ENCODE results near the gene S100A5. TPM values are rescaled to one million over a fixed set of nuclear protein-coding genes. Genes with fewer than 3 reads are reported as not detected.
"Not testable (repeated sequence)": the region's sequence is repeated elsewhere in the genome, so short reads cannot be mapped to it uniquely, and the experiment has no call there.

The S100A5 gene
- polyA plus RNA-seq, 1 donor, result 0.10 TPM

DNA sequence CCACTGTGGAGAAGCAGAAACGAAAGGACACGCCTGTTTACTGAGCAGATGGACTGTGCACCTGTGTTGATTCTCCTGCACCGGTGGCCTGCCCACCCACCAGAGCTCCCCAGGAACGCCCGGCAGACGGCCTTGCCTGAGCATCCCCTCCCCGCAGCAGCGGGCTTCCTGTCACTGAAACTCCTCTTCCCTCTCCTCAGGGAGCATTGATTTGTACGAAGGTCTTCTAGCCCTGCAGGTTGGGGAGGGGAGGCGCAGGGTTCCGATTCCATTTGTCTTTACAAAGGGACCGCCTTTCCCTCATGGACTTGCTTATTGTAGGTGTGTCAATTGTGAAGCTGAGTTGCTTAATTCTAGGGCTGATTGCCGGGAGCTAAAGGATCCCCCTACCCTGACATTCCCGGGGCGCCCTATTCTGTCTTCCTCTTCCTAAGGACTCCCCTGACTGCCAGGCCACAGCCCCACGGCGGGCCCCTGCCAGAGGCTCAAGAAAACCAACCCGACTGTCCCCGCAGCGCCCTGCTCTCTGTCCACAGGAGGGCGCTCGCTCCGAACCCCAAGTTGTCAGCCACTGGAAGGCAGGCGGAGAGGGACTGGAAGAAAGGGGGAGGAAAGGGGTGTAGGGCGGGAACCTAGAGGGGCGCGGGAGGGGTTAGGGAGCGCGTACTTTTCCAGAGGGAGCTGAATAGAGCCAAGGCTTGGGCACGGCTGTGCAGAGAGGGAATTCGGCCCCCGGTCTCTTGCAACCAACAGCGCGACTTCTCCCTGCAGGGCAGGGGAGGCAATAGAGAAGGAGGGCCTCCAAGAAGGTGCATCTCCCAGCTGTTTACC lies 7.8 kb downstream of the S100A5 start:
- Histone ChIP-seq H3K27ac (ENCODE audit: low read length) (peak overlapping the region; percentile 97), H3K9me3 (ENCODE audit: control insufficient read depth, low read depth, low read length) (no peaks in the 10 kb centered on the region), H3K4me1 (ENCODE audit: control insufficient read depth, insufficient read depth, low read length) (peaks cover 46% of the 10 kb centered on the region), H3K4me3 (ENCODE audit: low read length) (peak overlapping the region; percentile 35), H3K27me3 (ENCODE audit: control insufficient read depth, insufficient read depth, low read length) (no peaks in the 10 kb centered on the region), H3K36me3 (ENCODE audit: control insufficient read depth, insufficient read depth, low read length) (peaks cover 3% of the 10 kb centered on the region)
- no CpG with 5 or more reads among the region's 34 CpGs for WGBS (ENCODE audit: insufficient coverage, low lambda C conversion rate)
- DNase-seq, result peak; percentile 90 to 94

- no peaks in the 10 kb centered on the region for H3K27me3 ChIP-seq (ENCODE audit: control insufficient read depth, insufficient read depth, low read length)
- peaks cover 44% of the 10 kb centered on the region for H3K4me1 ChIP-seq (ENCODE audit: control insufficient read depth, insufficient read depth, low read length)
- 0% methylated on average over 1 of the region's 2 CpGs for WGBS (ENCODE audit: insufficient coverage, low lambda C conversion rate)
- peaks cover 3% of the 10 kb centered on the region for H3K36me3 ChIP-seq (ENCODE audit: control insufficient read depth, insufficient read depth, low read length)
- peak overlapping the region; percentile 97 for H3K27ac ChIP-seq (ENCODE audit: low read length)
- peak in 1 of 2 donors; percentile 71 for DNase-seq
- no peak overlapping the region for H3K4me3 ChIP-seq (ENCODE audit: low read length)
- no peaks in the 10 kb centered on the region for H3K9me3 ChIP-seq (ENCODE audit: control insufficient read depth, low read depth, low read length)
These were observed 8.6 kb downstream of the S100A5 start for GRCh38 chr1:153532181-153532580.

DNA sequence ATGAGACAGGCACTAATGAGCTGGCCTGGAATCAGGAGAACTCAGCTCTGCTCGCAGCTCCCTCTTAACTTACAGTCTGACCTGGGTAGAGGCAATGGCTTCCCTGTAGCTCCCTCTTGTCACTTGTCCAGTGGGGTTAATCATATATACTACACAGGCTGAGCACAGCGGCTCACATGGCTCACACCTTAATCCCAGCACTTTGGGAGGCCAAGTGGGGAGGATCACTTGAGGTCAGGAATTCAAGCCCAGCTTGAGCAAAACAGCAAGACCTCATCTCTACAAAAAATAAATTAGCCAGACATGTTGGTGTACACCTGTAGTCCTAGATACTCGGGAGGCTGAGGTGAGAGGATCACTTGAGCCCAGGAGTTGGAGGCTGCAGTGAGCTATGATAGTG lies 9.1 kb downstream of the S100A5 start:
- Histone ChIP-seq H3K27me3 (ENCODE audit: control insufficient read depth, insufficient read depth, low read length) (no peaks in the 10 kb centered on the region), H3K27ac (ENCODE audit: low read length) (peak overlapping the region; percentile 97), H3K4me3 (ENCODE audit: low read length) (no peak overlapping the region), H3K36me3 (ENCODE audit: control insufficient read depth, insufficient read depth, low read length) (peaks cover 3% of the 10 kb centered on the region), H3K9me3 (ENCODE audit: control insufficient read depth, low read depth, low read length) (no peaks in the 10 kb centered on the region), H3K4me1 (ENCODE audit: control insufficient read depth, insufficient read depth, low read length) (peaks cover 42% of the 10 kb centered on the region)
- no CpG with 5 or more reads among the region's 3 CpGs for WGBS (ENCODE audit: insufficient coverage, low lambda C conversion rate)
- DNase-seq, result no peak

DNA sequence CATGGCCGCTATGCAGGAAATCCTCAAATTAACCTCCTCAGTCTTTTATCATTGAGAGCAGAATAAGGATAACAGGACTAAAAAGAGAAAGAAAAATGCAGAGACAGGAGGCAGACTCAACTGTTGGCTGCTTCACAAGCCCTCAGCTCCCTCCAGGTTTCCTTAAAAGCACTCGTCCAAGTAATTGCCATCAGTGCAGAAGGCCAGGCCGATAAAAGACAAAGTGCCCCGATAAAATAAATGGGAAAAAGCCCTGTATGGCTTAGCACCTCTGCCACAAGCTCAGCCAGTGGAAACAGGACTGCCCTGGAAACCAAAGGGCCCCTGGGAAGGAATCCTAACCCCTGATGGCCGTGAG lies 13.1 kb downstream of the S100A5 start:
- DNase-seq, result no peak
- Histone ChIP-seq H3K27ac (ENCODE audit: low read length) (no peak overlapping the region), H3K9me3 (ENCODE audit: control insufficient read depth, low read depth, low read length) (no peaks in the 10 kb centered on the region), H3K4me3 (ENCODE audit: low read length) (no peak overlapping the region), H3K4me1 (ENCODE audit: control insufficient read depth, insufficient read depth, low read length) (peaks cover 24% of the 10 kb centered on the region), H3K27me3 (ENCODE audit: control insufficient read depth, insufficient read depth, low read length) (no peaks in the 10 kb centered on the region), H3K36me3 (ENCODE audit: control insufficient read depth, insufficient read depth, low read length) (no peaks in the 10 kb centered on the region)
- WGBS (ENCODE audit: insufficient coverage, low lambda C conversion rate), result no CpG with 5 or more reads among the region's 5 CpGs

DNA sequence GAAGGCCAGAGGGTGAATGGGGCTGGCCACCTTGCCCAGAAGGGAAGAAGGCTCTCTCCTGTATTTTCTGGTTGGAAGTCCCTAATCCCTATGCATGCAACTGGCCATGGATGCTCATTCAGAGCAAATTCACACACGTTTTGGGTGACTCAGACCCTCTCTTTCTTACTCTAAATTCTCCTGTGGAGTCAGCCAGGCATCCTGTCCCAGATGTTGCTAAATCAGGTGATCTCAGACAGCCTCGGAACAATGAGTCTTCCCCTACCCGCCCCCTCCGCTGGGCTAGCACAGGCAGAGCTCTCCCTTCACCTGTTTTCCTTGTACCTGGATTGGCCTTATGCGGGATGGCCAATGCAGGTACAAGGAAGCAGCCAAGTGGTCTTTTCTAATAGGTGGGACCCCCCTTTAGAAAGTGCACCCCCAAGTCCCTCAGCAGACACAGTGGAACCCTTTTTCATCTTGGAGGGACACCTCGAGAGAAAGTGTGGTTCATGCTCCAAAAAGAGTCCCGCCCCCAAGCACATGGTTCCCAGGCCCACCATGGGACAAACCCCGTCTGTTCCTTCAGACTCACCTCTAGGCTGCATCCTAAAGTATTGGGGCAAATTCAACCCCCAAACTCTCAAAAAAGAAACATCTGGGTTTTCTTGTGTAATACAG lies 13.6 kb downstream of the S100A5 start:
- no CpG with 5 or more reads among the region's 8 CpGs for WGBS (ENCODE audit: insufficient coverage, low lambda C conversion rate)
- Histone ChIP-seq H3K27ac (ENCODE audit: low read length) (no peak overlapping the region), H3K9me3 (ENCODE audit: control insufficient read depth, low read depth, low read length) (no peaks in the 10 kb centered on the region), H3K4me1 (ENCODE audit: control insufficient read depth, insufficient read depth, low read length) (peaks cover 20% of the 10 kb centered on the region), H3K36me3 (ENCODE audit: control insufficient read depth, insufficient read depth, low read length) (no peaks in the 10 kb centered on the region), H3K27me3 (ENCODE audit: control insufficient read depth, insufficient read depth, low read length) (no peaks in the 10 kb centered on the region), H3K4me3 (ENCODE audit: low read length) (no peak overlapping the region)
- no peak for DNase-seq

DNA sequence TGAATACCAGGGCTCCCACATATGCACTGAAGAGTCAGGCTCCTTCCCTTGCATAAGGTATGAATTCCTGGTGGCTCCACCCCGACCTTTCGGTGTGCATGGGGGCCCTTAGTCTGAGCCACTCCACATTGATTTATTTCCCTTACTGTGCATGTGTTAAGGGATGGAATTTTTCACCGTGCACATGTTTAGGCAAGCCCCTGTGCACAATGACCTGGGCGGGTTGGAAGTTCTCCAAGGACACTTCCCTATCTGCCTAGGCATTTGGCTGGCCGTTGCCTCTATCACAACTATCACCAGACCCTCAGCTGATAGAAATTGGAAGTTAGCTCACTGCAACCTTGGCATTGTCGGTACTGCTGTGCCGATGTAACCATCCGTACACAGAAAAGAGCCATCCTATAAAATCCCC lies 14.6 kb downstream of the S100A5 start:
- H3K4me1 ChIP-seq (ENCODE audit: control insufficient read depth, insufficient read depth, low read length), result peaks cover 18% of the 10 kb centered on the region
- H3K27ac ChIP-seq (ENCODE audit: low read length), result peak overlapping the region; percentile 32
- H3K27me3 ChIP-seq (ENCODE audit: control insufficient read depth, insufficient read depth, low read length), result no peaks in the 10 kb centered on the region
- no peaks in the 10 kb centered on the region for H3K36me3 ChIP-seq (ENCODE audit: control insufficient read depth, insufficient read depth, low read length)
- no CpG with 5 or more reads among the region's 8 CpGs for WGBS (ENCODE audit: insufficient coverage, low lambda C conversion rate)
- H3K9me3 ChIP-seq (ENCODE audit: control insufficient read depth, low read depth, low read length), result no peaks in the 10 kb centered on the region
- H3K4me3 ChIP-seq (ENCODE audit: low read length), result no peak overlapping the region
- no peak for DNase-seq

DNA sequence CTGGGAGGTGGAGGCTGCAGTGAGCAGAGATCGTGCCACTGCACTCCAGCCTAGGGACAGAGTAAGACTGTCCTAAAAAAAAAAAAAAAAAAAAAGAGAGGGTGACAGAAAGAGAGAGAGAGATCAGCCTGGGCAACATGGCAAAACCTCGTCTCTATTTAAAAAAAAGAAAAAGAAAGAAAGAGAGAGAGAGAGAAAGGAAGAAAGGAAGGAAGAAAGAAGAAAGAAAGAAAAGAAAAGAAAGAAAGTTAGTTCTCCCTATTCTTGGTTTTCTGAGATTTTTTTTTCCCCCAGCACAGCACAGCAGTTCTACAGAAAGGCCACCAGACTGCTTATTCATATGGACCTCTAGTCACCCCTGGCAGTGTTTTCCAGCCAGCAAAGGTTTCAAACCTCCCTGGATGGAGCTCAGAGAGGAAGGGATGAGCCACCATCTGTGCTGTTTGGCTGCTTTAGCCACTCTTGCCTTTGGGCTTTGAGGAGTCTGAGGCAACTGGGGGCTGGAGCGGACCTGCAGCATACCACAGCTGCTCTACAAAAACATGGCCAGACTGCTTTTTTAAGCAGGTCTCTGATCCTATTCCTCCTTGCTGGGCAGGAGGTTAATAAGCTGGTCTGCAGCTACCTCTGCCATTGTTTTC lies 15.5 kb downstream of the S100A5 start:
- H3K27ac ChIP-seq (ENCODE audit: low read length), result no peak overlapping the region

DNA sequence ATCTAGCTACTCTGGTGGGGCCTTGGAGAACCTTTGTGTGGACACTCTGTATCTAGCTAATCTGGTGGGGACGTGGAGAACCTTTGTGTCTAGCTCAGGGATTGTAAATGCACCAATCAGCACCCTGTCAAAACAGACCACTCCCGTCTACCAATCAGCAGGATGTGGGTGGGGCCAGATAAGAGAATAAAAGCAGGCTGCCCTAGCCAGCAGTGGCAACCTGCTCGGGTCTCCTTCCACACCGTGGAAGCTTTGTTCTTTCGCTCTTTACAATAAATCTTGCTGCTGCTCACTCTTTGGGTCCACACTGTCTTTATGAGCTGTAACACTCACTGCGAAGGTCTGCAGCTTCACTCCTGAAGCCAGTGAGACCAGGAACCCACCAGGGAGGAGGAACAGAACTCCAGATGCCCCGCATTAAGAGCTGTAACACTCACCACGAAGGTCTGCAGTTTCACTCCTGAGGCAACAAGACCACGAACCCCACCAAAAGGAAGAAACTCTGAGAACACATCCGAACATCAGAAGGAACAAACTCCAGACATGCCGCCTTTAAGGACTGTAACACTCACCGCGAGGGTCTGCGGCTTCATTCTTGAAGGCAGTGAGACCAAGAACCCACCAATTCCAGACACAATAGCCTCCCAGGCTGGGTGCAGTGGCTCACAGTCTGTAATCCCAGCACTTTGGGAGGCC lies 18.2 kb downstream of the S100A5 start:
- not testable (repeated sequence) for H3K27ac ChIP-seq (ENCODE audit: low read length); H3K9me3 ChIP-seq (ENCODE audit: control insufficient read depth, low read depth, low read length); H3K27me3 ChIP-seq (ENCODE audit: control insufficient read depth, insufficient read depth, low read length); DNase-seq; H3K36me3 ChIP-seq (ENCODE audit: control insufficient read depth, insufficient read depth, low read length); H3K4me3 ChIP-seq (ENCODE audit: low read length)
- no CpG with 5 or more reads among the region's 14 CpGs for WGBS (ENCODE audit: insufficient coverage, low lambda C conversion rate)
- peaks cover 31% of the 10 kb centered on the region for H3K4me1 ChIP-seq (ENCODE audit: control insufficient read depth, insufficient read depth, low read length)

More for the DNA sequence above, 15.5 kb downstream of the S100A5 start:
- H3K9me3 ChIP-seq (ENCODE audit: control insufficient read depth, low read depth, low read length), result no peaks in the 10 kb centered on the region
- H3K4me1 ChIP-seq (ENCODE audit: control insufficient read depth, insufficient read depth, low read length), result peaks cover 28% of the 10 kb centered on the region
- no peak overlapping the region for H3K4me3 ChIP-seq (ENCODE audit: low read length)
- H3K27me3 ChIP-seq (ENCODE audit: control insufficient read depth, insufficient read depth, low read length), result no peaks in the 10 kb centered on the region
- 100% methylated on average over 1 of the region's 3 CpGs for WGBS (ENCODE audit: insufficient coverage, low lambda C conversion rate)
- no peaks in the 10 kb centered on the region for H3K36me3 ChIP-seq (ENCODE audit: control insufficient read depth, insufficient read depth, low read length)
- DNase-seq, result no peak

DNA sequence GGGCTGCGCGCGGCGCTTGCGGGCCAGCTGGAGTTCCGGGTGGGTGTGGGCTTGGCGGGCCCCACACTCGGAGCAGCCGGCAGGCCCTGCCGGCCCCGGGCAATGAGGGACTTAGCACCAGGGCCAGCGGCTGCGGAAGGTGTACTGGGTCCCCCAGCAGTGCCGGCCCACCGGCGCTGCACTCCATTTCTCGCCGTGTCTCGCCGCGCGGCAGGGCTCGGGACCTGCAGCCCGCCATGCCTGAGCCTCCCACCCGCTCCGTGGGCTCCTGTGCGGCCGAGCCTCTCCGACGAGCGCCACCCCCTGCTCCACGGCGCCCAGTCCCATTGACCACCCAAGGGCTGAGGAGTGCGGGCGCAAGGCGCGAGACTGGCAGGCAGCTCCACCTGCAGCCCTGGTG lies 18.9 kb downstream of the S100A5 start:
- not testable (repeated sequence) for DNase-seq; H3K4me3 ChIP-seq (ENCODE audit: low read length); H3K27me3 ChIP-seq (ENCODE audit: control insufficient read depth, insufficient read depth, low read length); H3K9me3 ChIP-seq (ENCODE audit: control insufficient read depth, low read depth, low read length); H3K27ac ChIP-seq (ENCODE audit: low read length); H3K36me3 ChIP-seq (ENCODE audit: control insufficient read depth, insufficient read depth, low read length)
- H3K4me1 ChIP-seq (ENCODE audit: control insufficient read depth, insufficient read depth, low read length), result peaks cover 31% of the 10 kb centered on the region
- 100% methylated on average over 1 of the region's 37 CpGs for WGBS (ENCODE audit: insufficient coverage, low lambda C conversion rate)

DNA sequence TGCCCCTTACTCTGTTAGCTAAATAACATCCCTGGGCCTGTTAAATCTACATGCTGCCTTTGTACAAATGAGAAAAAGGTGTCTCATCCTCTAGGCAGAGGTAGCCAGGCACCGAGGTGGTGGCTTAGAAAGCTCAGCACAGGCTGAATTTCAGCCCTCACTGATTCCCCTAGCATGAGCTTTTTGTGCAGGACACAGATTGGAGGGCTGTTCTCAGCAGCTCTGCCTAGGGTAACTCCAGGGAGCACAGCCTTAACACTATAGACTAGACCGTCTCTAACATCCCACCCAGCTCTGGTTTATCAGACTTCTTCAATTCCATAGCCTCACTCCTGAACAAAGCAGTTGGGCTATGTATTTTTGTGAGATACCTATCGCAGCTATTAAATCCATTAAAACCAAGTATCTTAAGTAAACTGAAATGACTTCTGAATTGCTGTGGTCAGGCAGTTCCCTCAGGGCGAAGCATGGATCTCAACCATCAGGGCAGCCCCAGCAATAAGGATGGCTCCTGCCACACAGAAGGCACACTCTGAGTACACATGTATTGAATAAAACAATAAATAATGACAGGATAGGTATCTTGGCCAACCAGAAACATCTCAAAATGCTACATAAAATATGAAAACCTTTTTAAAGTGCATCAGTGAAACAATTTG lies 19.8 kb downstream of the S100A5 start:
- H3K27ac ChIP-seq (ENCODE audit: low read length), result peak overlapping the region; percentile 95
- H3K36me3 ChIP-seq (ENCODE audit: control insufficient read depth, insufficient read depth, low read length), result no peaks in the 10 kb centered on the region
- no peaks in the 10 kb centered on the region for H3K27me3 ChIP-seq (ENCODE audit: control insufficient read depth, insufficient read depth, low read length)
- WGBS (ENCODE audit: insufficient coverage, low lambda C conversion rate), result no CpG with 5 or more reads among the region's 4 CpGs
- DNase-seq, result no peak
- H3K4me3 ChIP-seq (ENCODE audit: low read length), result no peak overlapping the region
- peaks cover 30% of the 10 kb centered on the region for H3K4me1 ChIP-seq (ENCODE audit: control insufficient read depth, insufficient read depth, low read length)
- H3K9me3 ChIP-seq (ENCODE audit: control insufficient read depth, low read depth, low read length), result no peaks in the 10 kb centered on the region
